Brain microvascular endothelial cell (primary cell): ENCODE measurements around the gene ARL8B.
A peak's percentile ranks its signal among the peaks of the same experiment; 100 is the strongest.

Experiments used
- DNase-seq: peaks from one replicate; pipeline ENCODE4 v3.0.0-alpha.2; 2020
- H3K27ac ChIP-seq: fragments of 250-450 bp; sonication (Bioruptor Pico); 2 replicates; pipeline ENCODE4 v1.5.1; 2020; ENCODE audit warnings: mild to moderate bottlenecking, moderate library complexity
- H3K27me3 ChIP-seq: fragments of 250-450 bp; sonication (Bioruptor Pico); replicated peaks from 2 replicates; pipeline ENCODE4 v1.5.1; 2020; ENCODE audit warnings: mild to moderate bottlenecking
- H3K36me3 ChIP-seq: fragments of 250-450 bp; sonication (Bioruptor Pico); replicated peaks from 2 replicates; pipeline ENCODE4 v1.5.1; 2020; ENCODE audit warnings: mild to moderate bottlenecking
- H3K4me3 ChIP-seq: 2 replicates; pipeline ENCODE4 v1.5.1; 2011; ENCODE audit warnings: low read depth, mild to moderate bottlenecking, control low read depth, low read length, moderate library complexity
- CTCF ChIP-seq: IDR thresholded peaks from 2 replicates; pipeline ENCODE4 v1.5.1; 2011; ENCODE audit warnings: low read depth, mild to moderate bottlenecking, moderate library complexity, low read length, control low read depth, inconsistent platforms; ENCODE audit errors: missing control alignments
- in situ Hi-C: cut with HindIII; loops from 2 replicates; pipeline ENCODE4 v1.10.0; 2017; ENCODE audit warnings: low sequenced_read_pairs, low pct_ligation_motif_present

Gene ARL8B

GRCh38 chr3:5197470-5198312 is 75.6 kb downstream of the ARL8B start:
- no peak overlapping the region for H3K4me3 ChIP-seq
- peak overlapping the region; percentile 62 for H3K27ac ChIP-seq
- H3K36me3 ChIP-seq = peaks cover 30% of the 10 kb centered on the region
- TF ChIP-seq CTCF = no peak
- H3K27me3 ChIP-seq = no peaks in the 10 kb centered on the region
- DNase-seq = no peak
- in situ Hi-C loops = no loop called here

GRCh38 chr3:5198313-5198677 is 76.2 kb downstream of the ARL8B start:
- in situ Hi-C loops = no loop called here
- no peak for DNase-seq
- Histone ChIP-seq H3K27ac (no peak overlapping the region), H3K4me3 (no peak overlapping the region), H3K36me3 (peaks cover 36% of the 10 kb centered on the region), H3K27me3 (no peaks in the 10 kb centered on the region)
- TF ChIP-seq CTCF = no peak

- Histone ChIP-seq H3K27ac (no peak overlapping the region), H3K4me3 (no peak overlapping the region), H3K36me3 (peaks cover 38% of the 10 kb centered on the region), H3K27me3 (no peaks in the 10 kb centered on the region)
- DNase-seq = no peak
- in situ Hi-C loops = no loop called here
- TF ChIP-seq CTCF = no peak
These were observed 77.1 kb downstream of the ARL8B start for GRCh38 chr3:5198986-5199731.

GRCh38 chr3:5201536-5201935 is 79.4 kb downstream of the ARL8B start:
- DNase-seq = no peak
- Histone ChIP-seq H3K36me3 (peaks cover 59% of the 10 kb centered on the region), H3K4me3 (no peak overlapping the region), H3K27ac (no peak overlapping the region), H3K27me3 (no peaks in the 10 kb centered on the region)
- no peak for TF ChIP-seq CTCF
- in situ Hi-C loops = no loop called here

- DNase-seq = no peak
- peaks cover 65% of the 10 kb centered on the region for H3K36me3 ChIP-seq
- no peak overlapping the region for H3K27ac ChIP-seq
- TF ChIP-seq CTCF = no peak
- no peaks in the 10 kb centered on the region for H3K27me3 ChIP-seq
- no peak overlapping the region for H3K4me3 ChIP-seq
- in situ Hi-C loops = no loop called here
These were observed 80.1 kb downstream of the ARL8B start for GRCh38 chr3:5202222-5202621.
